GM19328 (cell line): ENCODE measurements around the gene LYVE1.
A peak's percentile ranks its signal among the peaks of the same experiment; 100 is the strongest.
"Not testable (repeated sequence)": the region's sequence is repeated elsewhere in the genome, so short reads cannot be mapped to it uniquely, and the experiment has no call there.

ENCODE experiments used
- ATAC-seq: cut with Tn5 transposase; IDR thresholded peaks from one replicate; pipeline ENCODE4 v1.9.1; 2021; ENCODE audit warnings: mild to moderate bottlenecking, moderate library complexity; ENCODE audit not compliant: unreplicated experiment

Gene LYVE1, protein sequence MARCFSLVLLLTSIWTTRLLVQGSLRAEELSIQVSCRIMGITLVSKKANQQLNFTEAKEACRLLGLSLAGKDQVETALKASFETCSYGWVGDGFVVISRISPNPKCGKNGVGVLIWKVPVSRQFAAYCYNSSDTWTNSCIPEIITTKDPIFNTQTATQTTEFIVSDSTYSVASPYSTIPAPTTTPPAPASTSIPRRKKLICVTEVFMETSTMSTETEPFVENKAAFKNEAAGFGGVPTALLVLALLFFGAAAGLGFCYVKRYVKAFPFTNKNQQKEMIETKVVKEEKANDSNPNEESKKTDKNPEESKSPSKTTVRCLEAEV

DNA sequence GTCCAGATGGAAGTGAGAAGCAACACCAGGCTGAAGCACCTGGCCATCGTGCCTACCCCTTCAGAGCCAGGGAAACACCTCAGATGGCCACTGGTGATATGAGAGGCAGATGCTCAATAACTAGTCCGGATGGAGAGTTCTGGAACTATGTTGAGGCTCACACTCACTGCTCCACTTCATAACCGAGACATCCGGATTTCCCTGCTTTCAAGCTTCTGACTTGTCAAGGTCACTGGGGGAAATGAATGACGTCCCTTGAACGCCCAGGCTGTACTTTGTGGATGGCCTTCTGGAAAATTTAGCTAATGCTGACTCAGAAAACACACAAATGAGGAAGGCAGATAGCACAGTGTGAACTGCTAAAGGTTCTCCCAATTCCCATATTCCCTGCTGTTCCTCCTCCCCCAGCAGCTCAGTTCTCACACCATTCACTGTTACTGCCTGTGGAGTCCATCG, at the start of gene LYVE1:
TSS of gene LYVE1 (minus strand) at position 180 of the 456 bp plus-strand sequence. CDS start at position 47, 133 bp downstream.
- ATAC-seq: no peak

DNA sequence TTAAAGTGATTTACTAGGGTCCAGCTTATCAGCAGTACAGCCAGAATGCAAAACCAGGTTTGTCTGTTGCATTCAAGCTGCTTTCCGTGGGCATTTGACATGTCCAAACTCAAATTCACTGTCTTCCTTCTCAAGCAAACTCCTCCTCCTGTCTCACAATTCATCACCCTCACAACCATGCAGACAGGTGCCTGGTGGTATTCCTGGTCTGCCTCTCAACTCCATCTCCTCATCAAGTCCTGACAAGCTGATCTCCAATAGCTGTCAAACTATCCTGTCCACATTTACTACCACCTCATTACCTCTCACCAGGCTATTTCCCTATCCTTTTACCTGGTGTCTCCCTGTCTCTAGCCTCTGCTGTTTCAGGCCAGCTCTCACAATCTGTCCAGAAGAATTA, 49.1 kb upstream of the LYVE1 start:
- ATAC-seq: no peak

DNA sequence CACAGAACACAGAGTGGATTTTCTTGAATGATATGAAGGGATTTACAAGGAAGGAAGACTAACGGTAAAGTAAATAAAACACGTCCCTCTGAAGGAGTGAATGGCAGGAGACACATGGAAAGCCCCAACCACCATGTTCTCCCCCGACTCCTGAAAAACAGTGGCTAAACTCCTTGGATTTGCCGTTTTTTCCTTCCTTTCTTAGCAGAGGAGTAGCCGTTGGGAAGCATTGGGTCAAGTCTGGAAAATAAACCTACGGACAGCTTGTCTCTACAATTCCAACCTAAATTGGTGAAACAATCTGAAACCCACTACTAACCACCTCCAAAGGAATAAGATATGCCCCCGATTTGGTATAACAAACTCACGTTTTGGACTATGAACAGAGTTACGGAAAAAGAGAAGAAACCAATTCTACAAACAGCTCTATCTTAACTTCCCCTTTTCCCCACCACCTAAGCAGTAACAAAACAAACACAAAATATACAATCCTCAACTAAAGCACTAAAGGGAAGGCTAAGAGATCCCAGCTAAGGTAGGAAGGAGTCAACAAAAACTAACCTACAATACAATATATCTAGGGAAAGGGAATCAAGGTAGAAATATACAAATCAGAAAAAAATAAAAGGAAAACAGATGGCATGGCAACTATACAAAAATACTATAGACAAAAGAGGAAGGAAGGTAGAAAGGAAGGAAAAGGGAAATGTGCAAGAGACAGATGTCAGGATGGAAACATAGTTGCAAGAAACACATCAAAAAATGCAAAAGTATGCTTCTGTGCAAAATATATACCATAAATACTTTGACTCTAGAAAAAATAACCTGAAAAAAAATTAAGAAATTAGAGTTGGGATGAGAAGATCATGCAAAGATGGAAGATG, 43.8 kb upstream of the LYVE1 start:
- no peak for ATAC-seq

DNA sequence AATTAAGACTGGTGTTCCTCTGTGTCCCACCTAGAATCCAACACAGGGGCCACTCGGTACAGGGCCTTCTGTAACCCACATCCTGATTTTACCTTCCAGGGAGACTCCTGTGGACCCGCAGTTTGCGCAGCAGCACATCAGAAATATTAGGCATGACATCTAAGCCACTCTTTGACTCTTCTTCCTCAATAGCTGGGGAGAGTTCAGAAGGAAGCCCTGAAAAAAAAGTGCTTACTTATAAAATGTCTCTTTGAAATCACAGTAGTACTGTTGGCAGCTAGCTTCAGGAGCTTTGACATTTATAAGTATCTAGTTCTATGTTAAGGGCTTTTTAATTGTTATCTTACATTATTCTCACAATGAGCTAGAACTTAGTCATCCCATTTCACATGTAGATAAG, 41.2 kb upstream of the LYVE1 start:
- ATAC-seq: no peak

DNA sequence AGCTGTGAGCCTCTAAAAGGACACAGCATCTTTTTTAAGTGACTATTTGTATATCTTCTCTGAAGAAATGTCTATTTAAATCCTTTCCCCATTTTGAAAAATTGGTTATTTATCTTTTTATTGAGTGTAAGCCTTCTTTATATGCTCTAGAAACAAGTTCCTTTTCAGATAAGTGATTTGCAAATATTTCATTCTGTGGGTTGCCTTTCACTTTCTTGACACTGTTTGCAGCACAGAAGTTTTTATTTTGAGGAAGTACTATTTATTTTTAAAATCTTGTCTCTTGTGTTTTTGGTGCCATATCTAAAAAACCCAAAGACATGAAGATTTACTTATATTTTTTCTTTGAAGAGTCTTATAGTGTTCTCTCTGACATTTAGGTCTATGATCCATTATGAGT, 40.1 kb upstream of the LYVE1 start:
- ATAC-seq: no peak

DNA sequence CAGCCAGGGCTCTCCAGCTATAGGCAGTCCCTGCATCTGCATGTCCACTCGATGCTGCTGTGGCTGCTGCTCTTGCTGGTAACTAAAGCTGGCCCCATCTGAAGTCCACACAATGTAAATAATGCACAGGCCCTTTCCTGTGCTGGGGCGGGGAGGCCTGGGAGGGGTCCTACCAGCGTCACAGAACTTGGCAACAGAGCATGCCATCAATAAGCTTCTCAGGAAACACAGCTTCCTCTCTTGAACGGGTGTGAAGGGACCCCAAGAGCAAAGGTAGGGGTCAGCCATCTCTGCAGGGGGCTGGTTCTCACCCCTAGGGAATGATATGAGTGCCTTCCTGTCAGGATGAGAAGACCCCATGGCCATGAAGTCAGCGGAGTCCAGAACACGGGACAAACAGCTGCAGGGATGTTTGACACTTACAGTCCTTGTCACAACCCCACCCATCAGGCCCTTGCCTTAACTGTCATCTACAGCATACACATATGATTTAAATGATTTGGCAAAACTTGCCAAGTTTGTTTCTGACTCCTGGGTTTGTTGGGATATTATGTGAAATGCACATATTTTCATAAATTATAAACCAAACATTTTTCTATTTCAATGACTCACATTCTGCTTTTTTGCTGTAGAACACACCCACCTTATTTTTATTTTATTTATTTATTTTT, 39.1 kb upstream of the LYVE1 start:
- ATAC-seq: no peak

DNA sequence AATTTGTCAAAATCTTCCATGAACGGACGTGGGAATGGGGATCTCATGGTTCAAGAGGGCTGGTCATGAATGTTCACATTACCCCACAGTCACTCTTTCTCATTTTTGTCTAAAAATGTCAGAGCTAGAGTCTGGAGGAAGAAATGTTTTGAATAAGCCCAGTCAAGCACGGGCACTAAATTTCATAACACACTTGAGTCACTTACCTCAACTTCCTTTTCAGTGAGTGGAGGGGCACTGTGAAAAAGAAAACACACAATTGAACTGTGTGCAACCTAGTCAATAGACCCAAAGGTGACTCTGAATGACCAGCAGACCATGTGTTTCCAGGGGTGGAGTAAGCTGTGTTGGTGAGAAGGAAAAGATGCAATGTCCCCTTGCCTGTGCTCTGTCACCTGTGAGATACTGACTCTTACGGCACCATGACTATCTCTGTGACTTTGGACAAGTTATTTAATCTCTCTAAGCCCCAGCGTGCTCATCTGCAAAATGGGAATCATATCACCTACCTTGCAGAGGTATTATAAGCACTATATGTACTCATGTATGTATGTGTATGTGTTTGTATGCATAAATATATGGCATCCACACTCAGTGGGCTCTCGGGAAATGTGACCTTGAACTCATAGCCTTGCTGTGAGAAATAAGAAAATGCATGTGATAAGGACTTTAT, 38.2 kb upstream of the LYVE1 start:
- peak; percentile 46 for ATAC-seq

DNA sequence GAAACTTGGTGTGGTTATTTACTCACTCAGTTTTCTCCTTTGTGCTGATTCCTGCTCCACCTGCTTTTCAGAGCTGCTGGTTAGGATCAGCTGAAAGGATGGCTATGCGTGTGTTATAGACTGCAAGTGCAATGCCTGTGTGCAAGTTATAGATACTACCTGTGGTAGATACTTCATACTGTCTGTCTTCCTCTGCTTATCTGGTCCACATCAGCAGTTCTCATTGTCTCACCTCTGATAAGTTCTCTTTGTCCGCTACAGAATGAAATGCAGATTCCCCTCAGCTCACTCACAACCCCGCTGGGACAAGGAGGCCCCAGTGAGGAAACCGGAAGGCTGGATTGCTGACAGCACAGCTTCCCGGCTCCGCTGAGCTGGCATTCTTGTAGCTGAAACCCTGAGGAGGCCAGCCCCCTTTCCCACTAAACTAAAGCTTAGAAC, 37.5 kb upstream of the LYVE1 start:
- ATAC-seq: no peak

DNA sequence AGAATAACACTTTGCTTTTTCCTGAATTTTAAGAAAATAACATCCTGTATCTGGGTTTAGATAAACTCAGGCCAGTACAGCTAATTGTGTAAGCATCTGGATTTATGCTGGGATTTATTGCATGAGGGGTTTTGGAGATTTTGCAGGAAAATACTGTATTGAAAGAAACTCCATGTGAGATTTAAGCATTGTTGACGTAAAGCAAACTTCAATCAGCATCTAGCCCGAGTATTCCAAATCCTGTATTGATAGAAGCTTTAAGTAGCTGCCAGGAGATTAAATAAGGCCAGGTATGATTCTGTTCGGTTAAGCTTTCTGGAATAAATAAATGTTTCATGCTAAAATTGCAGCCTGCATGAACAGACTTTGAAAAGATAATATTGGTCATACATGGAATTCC, 36.3 kb upstream of the LYVE1 start:
- no peak for ATAC-seq

DNA sequence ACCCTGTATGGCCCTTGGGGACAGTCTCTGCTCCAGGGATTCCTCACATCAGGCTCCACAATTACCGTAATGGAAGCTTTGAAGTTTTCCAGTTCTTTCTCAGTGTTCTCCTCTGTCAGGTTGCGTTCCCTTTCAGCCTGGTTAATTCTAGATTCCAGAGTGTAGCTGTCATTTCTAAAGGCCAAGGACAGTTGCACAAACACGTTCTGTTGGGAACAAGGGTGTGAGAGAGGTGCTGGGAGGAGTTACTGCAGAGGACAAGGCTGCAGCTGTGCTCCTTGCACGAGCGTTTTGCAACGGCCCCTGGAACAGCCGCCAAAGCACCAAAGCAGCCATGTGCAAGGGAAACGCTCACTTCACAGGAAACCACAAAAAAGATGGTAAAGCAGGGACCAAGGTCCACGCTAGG, 35.9 kb upstream of the LYVE1 start:
- no peak for ATAC-seq

DNA sequence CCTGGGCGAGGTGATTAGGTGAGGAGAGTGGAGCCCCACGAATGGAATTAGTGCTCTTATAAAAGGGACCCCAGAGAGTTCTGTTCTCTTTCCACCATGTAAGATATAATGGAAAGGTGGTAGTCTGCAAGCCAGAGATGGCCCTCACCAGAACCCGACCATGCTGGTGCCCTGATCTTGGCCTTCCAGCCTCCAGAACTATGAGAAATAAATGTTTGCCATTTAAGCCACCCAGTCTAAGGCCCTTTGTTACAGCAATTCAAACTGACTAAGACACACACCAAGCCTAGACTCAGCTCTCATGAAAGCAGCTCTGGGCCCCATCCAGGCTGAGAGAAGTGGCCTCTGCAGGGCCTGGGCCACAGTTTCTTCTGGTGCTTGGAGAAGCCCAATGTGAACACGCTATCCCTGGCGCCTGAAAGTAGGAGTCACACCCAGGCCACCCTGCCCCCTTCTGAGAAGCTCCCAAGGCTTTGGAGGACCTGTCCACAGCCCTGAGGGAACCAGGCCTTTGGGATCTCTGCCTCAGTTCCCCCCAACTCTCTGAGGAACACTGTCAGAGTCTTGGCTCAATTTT, 35.3 kb upstream of the LYVE1 start:
- ATAC-seq: no peak

DNA sequence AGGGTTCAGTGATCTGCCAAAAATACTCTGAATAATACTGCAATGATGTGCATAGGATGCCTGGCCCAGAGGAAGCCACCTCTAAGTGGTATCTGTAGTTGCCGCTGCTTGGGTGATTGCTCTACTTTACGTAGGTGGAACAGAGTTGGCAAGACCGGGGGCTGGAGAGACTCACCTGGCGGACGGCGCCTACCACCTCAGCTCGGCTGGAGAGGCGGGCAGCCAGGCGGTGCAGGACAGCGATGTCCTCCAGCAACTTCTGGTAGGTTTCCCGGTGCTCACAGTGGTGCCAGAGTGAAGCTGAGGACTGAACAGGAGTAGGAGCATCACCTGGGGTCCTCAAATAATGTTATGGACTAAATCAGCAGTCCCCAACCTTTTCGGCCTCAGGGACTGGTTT, 34.5 kb upstream of the LYVE1 start:
- ATAC-seq: no peak

DNA sequence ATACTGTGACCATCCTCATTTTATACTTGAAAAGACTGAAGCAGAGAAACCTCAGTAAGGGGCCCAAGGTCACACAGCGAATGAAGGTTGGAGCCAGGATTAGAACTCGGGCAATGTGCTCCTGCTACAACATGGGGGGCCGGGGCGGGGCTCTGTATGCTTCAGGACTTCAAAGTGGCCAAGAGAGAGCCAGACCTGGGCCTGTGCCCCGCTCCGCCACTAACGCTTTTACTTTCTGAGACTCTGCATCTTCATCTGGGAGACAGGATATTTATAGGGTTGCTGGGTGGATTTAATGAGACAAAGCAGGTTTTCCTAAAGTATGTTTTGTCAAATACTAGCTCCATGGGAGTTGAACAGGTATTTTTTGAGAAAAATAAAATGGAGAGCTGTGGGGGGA, 33.9 kb upstream of the LYVE1 start:
- no peak for ATAC-seq

DNA sequence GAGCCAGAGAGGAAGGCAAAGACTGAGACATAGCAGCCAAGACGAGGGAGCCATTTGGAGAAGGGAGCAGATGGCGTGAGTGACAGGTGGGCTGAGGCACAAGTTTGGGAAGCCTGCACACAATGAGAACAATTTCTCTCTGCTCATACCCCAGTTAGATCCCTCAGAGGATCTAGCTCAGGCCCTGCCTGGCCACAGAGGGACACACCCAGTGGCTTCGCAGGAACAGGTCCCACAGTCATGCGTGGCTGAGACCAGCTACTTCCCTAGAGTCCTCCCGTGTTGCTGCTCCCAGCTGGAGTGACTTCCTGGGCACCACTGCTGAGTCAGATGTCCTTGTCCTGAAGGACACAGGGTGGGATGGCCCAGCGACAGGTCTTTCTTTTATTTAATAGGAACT, 33.4 kb upstream of the LYVE1 start:
- no peak for ATAC-seq

DNA sequence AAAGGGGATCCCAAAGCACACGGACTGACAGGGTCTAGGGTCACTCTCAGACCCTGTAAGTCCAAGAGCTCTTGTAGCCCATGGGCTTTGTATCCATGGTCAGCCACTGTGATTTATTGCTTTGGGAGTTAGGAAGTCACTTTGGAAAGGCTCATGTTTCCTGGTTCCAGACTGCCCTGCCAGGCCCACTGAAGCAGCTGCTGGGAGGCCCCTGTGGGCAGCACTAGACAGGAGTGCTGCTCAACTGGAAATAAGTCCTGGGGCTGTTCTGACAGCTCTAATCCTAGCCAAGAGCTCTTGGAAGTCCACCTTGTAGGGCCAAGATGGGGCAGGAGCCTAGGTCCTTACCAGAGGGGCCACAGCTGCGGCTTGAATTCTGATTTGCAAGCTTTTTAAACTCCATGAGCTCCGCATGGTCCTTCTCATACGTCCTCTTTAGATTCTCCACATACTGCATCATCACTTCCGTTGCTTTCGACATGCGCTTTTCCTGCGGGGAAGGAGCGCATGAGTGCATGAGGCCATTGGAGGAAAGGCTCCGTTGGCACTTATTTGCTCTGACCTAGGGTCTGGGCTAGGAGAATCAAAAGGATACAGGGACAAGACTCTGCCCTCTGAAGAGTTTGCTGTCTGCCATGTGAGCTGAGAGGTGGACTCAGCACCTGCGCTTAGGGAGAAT, 32.2 kb upstream of the LYVE1 start:
- no peak for ATAC-seq

DNA sequence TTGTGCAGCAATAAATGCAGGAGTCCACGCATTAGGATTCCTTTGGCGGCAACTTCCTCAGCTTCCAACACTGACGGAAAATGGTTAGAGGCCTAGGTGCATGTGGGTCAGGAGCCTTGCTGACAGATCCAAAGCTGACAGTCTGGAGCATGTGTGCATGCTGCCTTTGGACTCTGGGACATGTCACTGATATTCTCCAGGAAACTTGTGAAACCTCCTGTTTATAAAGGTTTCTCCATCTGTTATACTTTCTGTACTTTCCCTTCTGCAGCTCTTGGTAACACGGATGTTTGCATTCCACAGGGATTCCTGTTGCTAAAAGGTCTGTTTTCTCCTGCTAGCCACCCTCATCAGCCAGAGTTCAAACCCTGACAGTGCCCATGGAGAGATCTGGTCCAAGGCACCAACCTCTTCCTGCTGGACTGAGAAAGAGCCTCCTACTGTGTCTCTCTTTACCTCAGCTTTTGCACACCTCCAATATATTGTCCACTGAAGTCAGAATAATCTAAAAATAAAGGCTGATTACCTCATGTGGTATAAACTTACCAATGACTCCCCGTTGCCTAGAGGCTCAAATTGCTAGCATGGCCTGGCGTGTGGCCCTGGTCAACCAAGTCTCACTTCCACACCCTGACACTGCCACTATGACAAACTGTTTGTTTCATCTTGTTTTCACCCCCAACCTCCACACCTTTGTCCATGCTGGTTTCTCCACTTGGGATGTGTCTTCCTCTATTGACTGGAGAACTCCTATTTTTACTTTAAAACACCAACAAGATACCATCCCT, 31.1 kb upstream of the LYVE1 start:
- ATAC-seq: no peak

DNA sequence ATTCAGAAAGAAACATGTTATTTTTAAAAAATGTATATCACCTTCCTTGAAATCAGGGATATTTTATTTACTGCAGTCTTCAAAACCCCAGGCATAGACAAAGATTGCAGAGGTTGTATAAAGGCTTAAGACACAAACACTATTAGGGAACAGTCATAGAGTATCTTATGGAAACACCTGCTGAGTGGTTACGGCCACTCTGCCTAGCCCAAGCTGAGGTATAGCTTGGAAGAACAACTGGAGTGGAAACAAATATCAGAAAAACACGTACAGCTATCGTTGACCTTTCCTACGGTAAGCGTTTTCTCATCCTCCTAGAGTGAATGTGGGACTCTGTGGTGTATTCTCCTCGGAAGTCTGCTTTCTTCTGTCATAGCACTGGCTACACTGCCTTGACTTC, 30.4 kb upstream of the LYVE1 start:
- ATAC-seq: no peak

DNA sequence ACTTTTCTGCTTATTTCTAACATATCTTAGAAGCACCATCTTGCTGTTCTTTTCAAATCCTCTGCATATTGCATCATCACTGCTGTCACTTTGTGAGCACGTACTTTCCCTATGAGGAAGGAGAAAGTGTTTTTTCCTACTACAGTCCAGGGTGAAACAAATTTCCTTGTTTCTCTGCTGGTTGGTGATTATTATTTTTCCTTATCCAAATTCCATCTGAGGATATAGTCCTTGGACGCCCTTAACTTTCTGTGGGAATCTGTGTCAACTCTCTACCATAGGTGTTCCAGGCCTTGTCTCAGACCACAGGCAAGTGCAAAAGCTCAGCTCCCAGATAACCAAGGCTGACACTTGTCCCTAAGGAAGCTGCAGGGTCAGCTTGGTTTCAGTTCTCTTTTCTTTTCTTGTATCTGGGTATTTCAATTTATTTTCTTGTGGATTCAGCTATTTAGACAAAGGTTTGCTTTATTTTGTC, 29.4 kb upstream of the LYVE1 start:
- no peak for ATAC-seq

DNA sequence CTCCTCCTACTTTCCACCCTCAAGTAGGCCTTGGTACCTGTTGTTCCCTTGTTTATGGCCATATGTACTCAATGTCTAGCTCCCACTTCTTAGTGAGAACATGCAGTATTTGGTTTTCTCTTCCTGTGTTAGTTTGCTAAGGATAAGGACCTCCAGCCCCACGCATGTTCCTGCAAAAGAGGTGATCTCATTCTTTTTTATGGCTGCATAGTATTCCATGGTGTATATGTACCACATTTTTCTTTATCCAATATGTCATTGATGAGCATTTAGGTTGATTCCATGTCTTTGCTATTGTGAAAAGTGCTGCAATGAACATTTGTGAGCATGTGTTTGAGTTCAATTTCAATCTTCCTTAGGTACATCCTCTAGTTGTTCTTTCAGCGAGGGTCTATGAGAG, 27.4 kb upstream of the LYVE1 start:
- ATAC-seq: not testable (repeated sequence)
